ENCODE measurements around the gene EEIG2.

EEIG2 gene

GRCh38 chr1:108569097-108569728, 9.3 kb downstream of the EEIG2 start:
- Histone ChIP-seq H3K27me3 (ENCODE audit: insufficient read depth, low read depth, severe bottlenecking) (no peaks in the 10 kb centered on the region), H3K9me3 (ENCODE audit: severe bottlenecking) (no peaks in the 10 kb centered on the region), H3K4me3 (ENCODE audit: low read depth, low read length) (no peak overlapping the region), H3K36me3 (no peaks in the 10 kb centered on the region), H3K27ac (no peak overlapping the region)
- TF ChIP-seq, protein P1, sequence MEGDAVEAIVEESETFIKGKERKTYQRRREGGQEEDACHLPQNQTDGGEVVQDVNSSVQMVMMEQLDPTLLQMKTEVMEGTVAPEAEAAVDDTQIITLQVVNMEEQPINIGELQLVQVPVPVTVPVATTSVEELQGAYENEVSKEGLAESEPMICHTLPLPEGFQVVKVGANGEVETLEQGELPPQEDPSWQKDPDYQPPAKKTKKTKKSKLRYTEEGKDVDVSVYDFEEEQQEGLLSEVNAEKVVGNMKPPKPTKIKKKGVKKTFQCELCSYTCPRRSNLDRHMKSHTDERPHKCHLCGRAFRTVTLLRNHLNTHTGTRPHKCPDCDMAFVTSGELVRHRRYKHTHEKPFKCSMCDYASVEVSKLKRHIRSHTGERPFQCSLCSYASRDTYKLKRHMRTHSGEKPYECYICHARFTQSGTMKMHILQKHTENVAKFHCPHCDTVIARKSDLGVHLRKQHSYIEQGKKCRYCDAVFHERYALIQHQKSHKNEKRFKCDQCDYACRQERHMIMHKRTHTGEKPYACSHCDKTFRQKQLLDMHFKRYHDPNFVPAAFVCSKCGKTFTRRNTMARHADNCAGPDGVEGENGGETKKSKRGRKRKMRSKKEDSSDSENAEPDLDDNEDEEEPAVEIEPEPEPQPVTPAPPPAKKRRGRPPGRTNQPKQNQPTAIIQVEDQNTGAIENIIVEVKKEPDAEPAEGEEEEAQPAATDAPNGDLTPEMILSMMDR (IDR thresholded peaks at IDR 0.05; ENCODE audit: low read depth, low read length) = no peak
- no peak for DNase-seq

- DNase-seq = peak; percentile 11
Observed at GRCh38 chr1:108570128-108570527, 10.2 kb downstream of the EEIG2 start.

DNA sequence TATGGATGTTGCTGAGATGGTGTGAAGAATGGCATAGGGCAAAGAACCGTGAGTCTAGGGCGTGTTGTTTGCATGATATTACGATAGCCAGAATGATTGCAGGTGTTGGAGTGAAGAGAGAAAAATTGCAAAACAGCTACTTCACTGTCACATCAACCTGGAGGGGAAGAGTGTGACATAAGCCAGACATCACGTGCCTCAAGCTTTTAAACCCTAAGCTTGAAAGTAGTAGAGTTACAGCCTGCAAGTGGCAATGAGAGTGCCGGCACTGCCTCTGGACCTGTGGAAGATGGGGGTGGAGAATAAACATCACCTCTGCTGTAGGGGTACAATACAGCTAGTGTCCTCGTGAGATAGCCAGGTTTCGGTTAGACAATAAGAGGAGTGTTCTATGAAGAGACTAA, 11.1 kb downstream of the EEIG2 start:
- no peaks in the 10 kb centered on the region for H3K27me3 ChIP-seq (ENCODE audit: insufficient read depth, low read depth, severe bottlenecking)
- H3K9me3 ChIP-seq (ENCODE audit: severe bottlenecking) = no peaks in the 10 kb centered on the region
- H3K4me3 ChIP-seq (ENCODE audit: low read depth, low read length) = no peak overlapping the region
- H3K36me3 ChIP-seq = no peaks in the 10 kb centered on the region
- TF ChIP-seq, protein P1 (IDR thresholded peaks at IDR 0.05; ENCODE audit: low read depth, low read length) = no peak
- no peak for DNase-seq
- H3K27ac ChIP-seq = no peak overlapping the region

More at GRCh38 chr1:108570128-108570527, 10.2 kb downstream of the EEIG2 start:
- Histone ChIP-seq H3K36me3 (no peaks in the 10 kb centered on the region), H3K27ac (no peak overlapping the region), H3K4me3 (ENCODE audit: low read depth, low read length) (no peak overlapping the region), H3K9me3 (ENCODE audit: severe bottlenecking) (no peaks in the 10 kb centered on the region), H3K27me3 (ENCODE audit: insufficient read depth, low read depth, severe bottlenecking) (no peaks in the 10 kb centered on the region)
- TF ChIP-seq, protein P1 (IDR thresholded peaks at IDR 0.05; ENCODE audit: low read depth, low read length) = peak; percentile 81

DNA sequence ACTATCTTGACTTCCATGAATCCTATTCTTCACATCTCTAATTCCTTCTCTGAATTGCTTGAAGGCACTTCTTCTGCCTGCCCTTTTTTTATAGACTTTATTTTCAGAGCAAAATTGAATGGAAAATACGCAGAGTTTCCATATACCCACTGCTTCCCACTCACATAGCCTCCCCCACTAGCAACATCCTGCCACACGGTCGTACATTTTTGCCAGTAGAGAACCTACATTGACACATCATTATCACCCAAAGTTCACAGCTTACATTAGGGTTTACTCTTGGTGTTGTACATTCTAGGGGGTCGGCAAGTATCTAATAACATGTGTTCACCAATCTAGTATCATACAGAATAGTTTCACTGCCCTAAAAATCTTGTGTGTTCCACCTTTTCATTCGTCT, 12.3 kb downstream of the EEIG2 start:
- H3K36me3 ChIP-seq = no peaks in the 10 kb centered on the region
- DNase-seq = no peak
- H3K27ac ChIP-seq = no peak overlapping the region
- no peak overlapping the region for H3K4me3 ChIP-seq (ENCODE audit: low read depth, low read length)
- TF ChIP-seq, protein P1 (IDR thresholded peaks at IDR 0.05; ENCODE audit: low read depth, low read length) = no peak
- no peaks in the 10 kb centered on the region for H3K27me3 ChIP-seq (ENCODE audit: insufficient read depth, low read depth, severe bottlenecking)
- H3K9me3 ChIP-seq (ENCODE audit: severe bottlenecking) = no peaks in the 10 kb centered on the region

DNA sequence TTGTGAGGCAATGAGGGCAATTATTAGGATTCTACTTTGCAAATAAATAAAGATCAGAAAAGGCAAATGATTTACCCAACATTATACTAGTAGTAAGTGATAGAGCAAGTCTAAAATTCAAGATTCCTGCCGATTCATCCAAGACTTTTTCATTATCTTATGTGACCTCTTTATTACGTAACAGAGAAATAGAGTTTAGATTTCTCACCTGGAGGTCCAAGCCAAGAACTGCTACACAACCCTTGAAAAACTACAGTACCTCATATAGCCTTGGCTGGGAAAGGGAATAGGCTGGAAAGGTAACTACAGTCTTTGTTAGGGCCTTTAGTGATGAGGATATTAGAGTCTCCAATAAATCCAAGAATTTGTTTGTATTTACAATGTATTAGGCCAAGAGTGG, 13.3 kb downstream of the EEIG2 start:
- Histone ChIP-seq H3K27me3 (ENCODE audit: insufficient read depth, low read depth, severe bottlenecking) (no peaks in the 10 kb centered on the region), H3K27ac (no peak overlapping the region), H3K9me3 (ENCODE audit: severe bottlenecking) (no peaks in the 10 kb centered on the region), H3K4me3 (ENCODE audit: low read depth, low read length) (no peak overlapping the region), H3K36me3 (no peaks in the 10 kb centered on the region)
- DNase-seq = no peak
- TF ChIP-seq, protein P1 (IDR thresholded peaks at IDR 0.05; ENCODE audit: low read depth, low read length) = no peak

GRCh38 chr1:108574008-108574407, 14.1 kb downstream of the EEIG2 start:
- H3K9me3 ChIP-seq (ENCODE audit: severe bottlenecking) = no peaks in the 10 kb centered on the region
- no peaks in the 10 kb centered on the region for H3K27me3 ChIP-seq (ENCODE audit: insufficient read depth, low read depth, severe bottlenecking)
- TF ChIP-seq, protein P1 (IDR thresholded peaks at IDR 0.05; ENCODE audit: low read depth, low read length) = no peak
- DNase-seq = no peak
- H3K4me3 ChIP-seq (ENCODE audit: low read depth, low read length) = no peak overlapping the region
- H3K27ac ChIP-seq = no peak overlapping the region
- no peaks in the 10 kb centered on the region for H3K36me3 ChIP-seq

Measured in WERI-Rb-1 (cell line).